B cell (primary cell): ENCODE results near the gene LRSAM1. TPM values are rescaled to one million over a fixed set of nuclear protein-coding genes. Genes with fewer than 3 reads are reported as not detected.

Source experiments
- ATAC-seq: fragments of 200-7000 bp; cut with Tn5 transposase; one replicate; pipeline ENCODE4 v1.10.0; 2021; ENCODE audit warnings: low read depth, mild to moderate bottlenecking, moderate number of reproducible peaks, moderate library complexity
- CTCF ChIA-PET: fragments of 350-600 bp; sonication (Branson Sonifier 250); formaldehyde crosslinking; loops from one replicate; lab custom pipeline; 2021; ENCODE audit warnings: antibody characterized with exemption, inconsistent platforms; lab: Charles Lee
- POLR2A ChIA-PET: fragments of 350-600 bp; sonication (Branson Sonifier 250); formaldehyde crosslinking; loops from one replicate; lab custom pipeline; 2021; ENCODE audit warnings: antibody characterized with exemption; lab: Charles Lee
- DNase-seq: peaks from one replicate; pipeline ENCODE4 v3.0.0; 2013
- H2AFZ ChIP-seq: 2 replicates; pipeline ENCODE4 v1.6.1; 2012; ENCODE audit warnings: mild to moderate bottlenecking, low read depth, low read length; ENCODE audit not compliant: insufficient read depth, poor library complexity, severe bottlenecking
- H3K27ac ChIP-seq, 2 donors: 1 replicate in 1 of 2; 2 replicates in 1 of 2; pipeline ENCODE4 v1.5.1; 2012 to 2013; ENCODE audit warnings: low read length in 2 of 2, mild to moderate bottlenecking in 2 of 2, moderate library complexity in 1 of 2
- H3K27me3 ChIP-seq, 4 experiments: fragments of 200-600 bp in 1 of 4; sonication (generic) in 1 of 4; replicated peaks in 1 of 4; 1 replicate in 2 of 4; 2 replicates in 2 of 4; pipeline versions ENCODE4 v1.6.1 to v1.7.0; 2013 to 2016; ENCODE audit warnings: low read length in 3 of 4, mild to moderate bottlenecking in 2 of 4, mixed read lengths in 1 of 4, moderate library complexity in 1 of 4; ENCODE audit not compliant: insufficient read depth in 4 of 4, control insufficient read depth in 3 of 4; ENCODE audit errors: control extremely low read depth in 1 of 4
- H3K36me3 ChIP-seq, 2 experiments: replicated peaks in 1 of 2; 1 replicate in 1 of 2; 2 replicates in 1 of 2; pipeline versions ENCODE4 v1.6.1 to v1.7.1; 2013; ENCODE audit warnings: low read length in 1 of 2; ENCODE audit not compliant: insufficient read depth in 2 of 2, control insufficient read depth in 1 of 2; ENCODE audit errors: control extremely low read depth in 1 of 2, extremely low read depth in 1 of 2
- H3K4me1 ChIP-seq, 2 donors: fragments of 200-600 bp in 1 of 2; sonication (generic) in 1 of 2; 1 replicate in 1 of 2; 2 replicates in 1 of 2; pipeline versions ENCODE4 v1.5.1 to v1.6.1; 2013 to 2017; ENCODE audit warnings: low read length in 2 of 2; ENCODE audit not compliant: control insufficient read depth in 2 of 2, insufficient read depth in 2 of 2
- H3K4me2 ChIP-seq: replicated peaks from 2 replicates; pipeline ENCODE3; 2012; ENCODE audit warnings: mild to moderate bottlenecking, low read depth, low read length; ENCODE audit not compliant: poor library complexity, severe bottlenecking
- H3K4me3 ChIP-seq, 5 experiments: fragments of 200-600 bp in 1 of 5; sonication (generic) in 1 of 5; 1 replicate in 3 of 5; 2 replicates in 2 of 5; pipeline versions ENCODE4 v1.5.1 to v1.7.0; 2011 to 2016; ENCODE audit warnings: low read length in 4 of 5, mild to moderate bottlenecking in 4 of 5, low read depth in 2 of 5, control low read depth in 1 of 5, moderate library complexity in 1 of 5; ENCODE audit not compliant: insufficient read depth in 1 of 5; ENCODE audit errors: control extremely low read depth in 1 of 5, extremely low read depth in 1 of 5
- H3K79me2 ChIP-seq: fragments of 200-600 bp; sonication (generic); one replicate; pipeline ENCODE4 v1.6.0; 2016; ENCODE audit warnings: low read length; ENCODE audit not compliant: control insufficient read depth, insufficient read depth
- H3K9ac ChIP-seq: fragments of 200-600 bp; sonication (generic); 2 replicates; pipeline ENCODE4 v1.6.1; 2017; ENCODE audit warnings: mild to moderate bottlenecking, low read length, moderate library complexity
- H3K9me3 ChIP-seq, 3 donors: one replicate each; pipeline versions ENCODE4 v1.6.1 to v1.7.1; 2013; ENCODE audit warnings: low read length in 2 of 3; ENCODE audit not compliant: control insufficient read depth in 2 of 3, insufficient read depth in 1 of 3; ENCODE audit errors: control extremely low read depth in 1 of 3
- H4K20me1 ChIP-seq: 2 replicates; pipeline ENCODE4 v1.6.0; 2012; ENCODE audit warnings: mild to moderate bottlenecking, low read length; ENCODE audit not compliant: insufficient read depth, control insufficient read depth, poor library complexity, severe bottlenecking
- H3K27ac Mint-ChIP-seq: one replicate; pipeline ENCODE4 v1.8.0; 2021; ENCODE audit warnings: mixed read lengths
- H3K27me3 Mint-ChIP-seq: one replicate; pipeline ENCODE4 v1.8.0; 2021; ENCODE audit warnings: mixed read lengths
- H3K4me1 Mint-ChIP-seq: one replicate; pipeline ENCODE4 v1.8.0; 2021; ENCODE audit warnings: mixed read lengths
- H3K4me3 Mint-ChIP-seq: one replicate; pipeline ENCODE4 v1.8.0; 2021; ENCODE audit warnings: mixed read lengths
- H3K9me3 Mint-ChIP-seq: one replicate; pipeline ENCODE4 v1.8.0; 2022; ENCODE audit warnings: mixed read lengths; ENCODE audit not compliant: insufficient read depth
- CTCF ChIP-seq: fragments of 200-600 bp; IDR thresholded peaks from one replicate; pipeline ENCODE4 v1.8.0; 2022; ENCODE audit warnings: antibody characterized with exemption, mild to moderate bottlenecking
- EZH2 ChIP-seq: IDR thresholded peaks from 2 replicates; pipeline ENCODE4 v1.6.1; 2012; ENCODE audit warnings: borderline replicate concordance, low read depth, mild to moderate bottlenecking, moderate library complexity, low read length; ENCODE audit not compliant: insufficient read depth, poor library complexity, severe bottlenecking
- WGBS: methylation state at CpG from one replicate; pipeline ENCODE4 v1.1.5; 2013; ENCODE audit warnings: missing lambda C conversion rate; ENCODE audit not compliant: insufficient coverage; 5-methylcytosine and 5-hydroxymethylcytosine counted together
- intact Hi-C: fragments of 100-400 bp; cut with micrococcal nuclease; formaldehyde crosslinking; loops from one replicate; pipeline ENCODE4 v1.10.0; 2022
- polyA plus RNA-seq: library from polyadenylated mRNA; depleted of rRNA; stranded (reverse); fragments of >200 nt; gene quantifications from 2 replicates; pipeline ENCODE4 v1.2.3, GENCODE V29; 2012
- total RNA-seq, 2 donors: library from RNA; stranded (reverse); fragments of 120-200 nt in 1 of 2; gene quantifications; 1 replicate in 1 of 2; 2 replicates in 1 of 2; pipeline versions ENCODE4 v1.2.3 to v1.2.4, GENCODE V29; 2013 to 2022

Gene LRSAM1
- total and polyA plus RNA-seq, 2 donors (not counting 1 experiment from before 2014, with no cell fraction given), result 30.6 to 39.8 TPM

- H3K27ac Mint-ChIP-seq, result peak overlapping the region; percentile 41
- H3K4me1 ChIP-seq, result peaks cover 14 to 22% of the 10 kb centered on the region in 2 donors
- ChIA-PET POLR2A (no interaction called here), CTCF (no interaction called here)
- no peaks in the 10 kb centered on the region for H3K27me3 ChIP-seq
- 100% methylated on average over 5 of the region's 7 CpGs for WGBS
- no peak overlapping the region for H3K4me2 ChIP-seq
- no peak for ATAC-seq
- peaks cover 1 to 77% of the 10 kb centered on the region in 2 experiments for H3K36me3 ChIP-seq
- peaks cover 48% of the 10 kb centered on the region for H4K20me1 ChIP-seq
- DNase-seq, result no peak
- TF ChIP-seq EZH2 (no peak), CTCF (no peak)
- H3K4me1 Mint-ChIP-seq, result peaks cover 39% of the 10 kb centered on the region
- H3K9me3 Mint-ChIP-seq, result no peaks in the 10 kb centered on the region
- no peaks in the 10 kb centered on the region for H3K27me3 Mint-ChIP-seq
- H2AFZ ChIP-seq, result no peak overlapping the region
- H3K79me2 ChIP-seq, result peaks cover 18% of the 10 kb centered on the region
- H3K27ac ChIP-seq, result no peak overlapping the region
- H3K4me3 Mint-ChIP-seq, result no peak overlapping the region
- no peak overlapping the region for H3K4me3 ChIP-seq
- no peak overlapping the region for H3K9ac ChIP-seq
- intact Hi-C loops, result no loop called here
- peaks cover 0 to 6% (median 0%) of the 10 kb centered on the region in 3 donors for H3K9me3 ChIP-seq
Measured at GRCh38 chr9:127446713-127447415, 4.4 kb upstream of the LRSAM1 start.

- Histone ChIP-seq H3K9ac (no peak overlapping the region), H3K36me3 (peaks cover 1 to 74% of the 10 kb centered on the region in 2 experiments), H3K4me1 (peaks cover 21 to 29% of the 10 kb centered on the region in 2 donors), H3K9me3 (peaks cover 0 to 6% (median 0%) of the 10 kb centered on the region in 3 donors), H3K79me2 (peaks cover 21% of the 10 kb centered on the region), H3K27me3 (no peaks in the 10 kb centered on the region), H4K20me1 (peaks cover 48% of the 10 kb centered on the region), H2AFZ (no peak overlapping the region), H3K4me3 (no peak overlapping the region), H3K27ac (peak overlapping the region in 1 of 2 donors; percentile 38), H3K4me2 (no peak overlapping the region)
- H3K27ac Mint-ChIP-seq, result no peak overlapping the region
- H3K4me1 Mint-ChIP-seq, result peaks cover 46% of the 10 kb centered on the region
- ChIA-PET POLR2A (no interaction called here), CTCF (interaction anchor here (0.7 kb wide), 1 partner anchor 712 kb away, joined by 3 read pairs; no protein-coding TSS in a partner anchor)
- H3K27me3 Mint-ChIP-seq, result no peaks in the 10 kb centered on the region
- TF ChIP-seq CTCF (no peak), EZH2 (no peak)
- H3K4me3 Mint-ChIP-seq, result no peak overlapping the region
- no peaks in the 10 kb centered on the region for H3K9me3 Mint-ChIP-seq
- DNase-seq (no peak), ATAC-seq (no peak)
- intact Hi-C loops, result no loop called here
- 86% methylated on average over 3 of the region's 7 CpGs for WGBS
Measured at GRCh38 chr9:127447416-127448111, 3.7 kb upstream of the LRSAM1 start.
